H4 (cell line): ENCODE measurements around the gene PXN. TPM values are rescaled to one million over a fixed set of nuclear protein-coding genes. Genes with fewer than 3 reads are reported as not detected.

Source experiments
- DNase-seq: peaks from one replicate; pipeline ENCODE4 v3.0.0-alpha.2; 2015; ENCODE audit warnings: low spot score
- total RNA-seq: library from RNA; depleted of rRNA; stranded (reverse); fragments of >200 nt; shearing (Covaris generic); gene quantifications from 2 replicates; pipeline ENCODE4 v1.2.3, GENCODE V29; 2014; rRNA removed

PXN gene
- 18.7 and 31.3 TPM in 2 replicates for total RNA-seq

DNA sequence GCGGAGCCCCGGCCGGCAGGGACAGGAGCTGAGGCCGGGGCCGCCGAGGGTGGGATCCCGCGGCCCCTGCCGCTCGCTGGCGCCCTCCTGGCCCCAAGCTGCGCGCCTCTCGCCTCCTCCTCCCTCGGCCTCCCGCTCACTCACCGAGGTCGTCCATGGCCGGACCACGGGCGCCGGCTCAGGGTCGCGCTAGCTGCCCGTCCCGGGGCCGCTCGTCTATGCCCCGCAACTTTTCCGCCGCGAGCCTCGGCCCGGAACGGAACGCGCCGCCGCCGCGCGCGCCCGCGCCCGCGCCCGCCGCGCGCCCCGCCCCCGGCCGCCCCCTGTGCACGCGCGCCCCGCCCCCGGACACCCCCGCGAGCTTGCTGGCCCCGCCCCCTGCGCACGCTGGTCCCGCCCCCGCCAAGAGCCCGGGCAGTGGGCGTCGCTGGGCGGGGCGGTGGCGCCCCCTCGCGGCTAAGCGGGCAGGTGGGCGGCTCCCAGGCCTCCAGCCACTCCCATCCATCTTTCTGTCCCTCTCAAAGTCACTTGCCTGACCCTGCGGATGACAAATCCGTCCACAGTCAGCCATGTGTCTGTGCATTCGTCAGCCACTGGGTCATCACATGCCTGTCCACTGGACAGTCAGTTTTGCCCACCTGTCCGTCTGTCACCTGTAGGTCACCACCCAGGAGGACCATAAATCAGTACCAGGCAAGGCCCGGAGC is at the start of gene PXN:
Gene PXN (minus strand): TSS at position 258 of the 707 bp plus-strand sequence. CDS start 101 bp downstream, at position 157.
- no peak for DNase-seq

DNA sequence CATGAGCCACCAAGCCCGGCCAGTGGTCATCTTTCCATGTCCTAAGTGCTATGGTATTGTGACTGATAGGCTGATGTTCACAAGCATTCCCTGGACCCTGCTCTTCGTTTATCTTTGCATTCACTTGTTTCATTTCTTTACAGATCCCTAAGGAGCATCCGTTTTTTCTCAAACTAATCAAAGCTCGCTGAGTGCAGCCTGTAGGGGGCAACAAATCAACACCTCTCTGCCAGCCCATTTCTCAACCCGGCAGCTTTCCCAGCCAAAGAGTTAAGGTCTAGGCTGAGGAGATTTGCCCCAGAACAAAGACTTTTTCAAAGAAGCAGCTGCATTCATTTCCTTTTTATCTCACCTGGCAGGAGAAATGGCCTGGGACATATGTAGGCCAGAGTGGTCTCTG is 48.7 kb upstream of the PXN start:
- no peak for DNase-seq

DNA sequence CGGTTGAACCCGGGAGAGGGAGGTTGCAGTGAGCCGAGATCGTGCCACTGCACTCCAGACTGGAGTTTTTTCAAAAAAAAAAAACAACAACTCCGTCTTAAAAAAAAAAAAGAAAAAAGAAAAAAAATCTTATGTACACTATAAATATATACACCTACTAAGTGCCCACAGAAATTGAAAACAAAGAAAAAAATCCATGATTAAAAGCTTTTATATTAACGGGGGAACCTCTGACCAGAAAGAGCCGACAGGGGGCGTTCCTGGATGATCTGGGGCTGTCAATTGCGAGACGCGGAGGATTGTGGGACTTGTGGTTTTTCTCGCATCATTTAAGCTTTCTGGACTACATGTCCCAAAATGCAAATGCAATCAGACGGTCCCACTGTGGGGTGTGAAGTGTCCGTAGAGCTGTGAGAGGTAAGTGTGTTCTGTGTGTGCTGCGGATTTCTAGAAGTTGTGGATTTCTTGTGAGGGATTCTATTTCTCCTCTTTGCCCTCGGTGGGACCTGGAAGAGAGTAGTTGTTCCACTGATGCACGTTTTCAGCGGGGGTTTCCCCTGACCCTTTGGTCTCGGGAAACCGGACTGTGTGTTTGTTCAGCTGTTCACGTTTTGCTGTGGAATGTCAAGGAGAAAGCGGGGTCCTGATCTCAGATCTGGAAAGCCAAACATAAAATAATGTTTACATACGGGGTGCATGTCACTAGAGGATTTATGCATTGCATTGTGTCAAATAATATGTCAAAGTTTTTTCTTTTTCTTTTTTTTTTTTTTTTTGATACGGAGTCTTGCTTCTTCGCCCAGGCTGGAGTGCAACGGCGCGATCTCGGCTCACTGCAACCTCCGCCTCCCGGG is 36.7 kb upstream of the PXN start, which contains the start of gene SIRT4:
Gene SIRT4 (plus strand): TSS at position 360 of the 854 bp plus-strand sequence. CDS start 1,241 bp downstream, outside the sequence.
- peak; percentile 86 for DNase-seq

DNA sequence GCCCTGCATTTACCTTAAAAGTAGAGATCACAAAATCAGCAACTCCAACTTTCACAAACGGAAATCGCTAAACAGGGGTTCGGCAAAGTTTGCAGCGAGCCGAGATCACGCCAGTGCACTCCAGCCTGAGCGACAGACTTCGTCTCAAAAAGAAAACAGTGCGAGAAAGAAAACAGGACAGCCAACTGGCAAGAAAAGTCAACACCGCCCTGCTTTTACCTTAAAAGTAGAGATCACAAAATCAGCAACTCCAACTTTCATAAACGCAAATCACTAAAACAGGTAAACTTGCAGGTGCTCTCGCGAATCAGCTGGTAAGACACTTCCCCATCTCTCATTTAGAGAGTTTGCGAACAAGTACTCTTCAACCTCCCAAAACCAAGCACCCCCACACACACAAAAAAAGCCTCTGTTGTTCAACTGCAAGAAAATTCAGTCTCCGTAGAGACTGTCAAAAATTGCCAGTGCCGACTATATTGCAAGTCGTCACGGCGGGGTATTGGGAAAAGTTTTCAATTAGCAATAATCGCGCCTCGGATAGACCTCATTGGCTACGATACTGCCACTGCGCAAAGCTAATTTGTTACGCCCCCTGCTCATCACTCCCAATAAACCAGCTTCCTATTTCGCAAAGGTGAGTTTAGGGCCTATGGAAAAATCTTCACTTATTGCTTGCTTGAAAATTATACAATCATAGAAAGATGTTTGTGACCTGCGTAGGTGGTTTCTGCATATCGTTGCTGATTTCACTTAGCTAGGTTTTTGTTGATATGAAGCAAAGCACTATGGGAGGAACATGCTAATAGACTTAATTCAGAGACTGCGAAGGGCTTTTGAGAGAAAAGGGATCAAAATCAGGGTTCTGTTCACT is 27.4 kb upstream of the PXN start, which contains the start of gene RNU4-1:
Gene RNU4-1 (minus strand): TSS at position 577 of the 871 bp plus-strand sequence.
- DNase-seq, result peak; percentile 92

DNA sequence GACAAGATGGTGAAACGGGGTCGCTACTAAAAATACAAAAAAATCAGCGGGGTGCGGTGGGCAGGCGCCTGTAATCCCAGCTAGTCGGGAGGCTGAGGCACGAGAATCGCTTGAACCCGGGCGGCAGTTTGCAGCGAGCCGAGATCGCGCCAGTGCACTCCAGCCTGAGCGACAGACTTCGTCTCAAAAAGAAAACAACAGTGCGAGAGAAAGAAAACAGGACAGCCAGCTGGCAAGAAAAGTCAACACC is 26.8 kb upstream of the PXN start:
- no peak for DNase-seq

DNA sequence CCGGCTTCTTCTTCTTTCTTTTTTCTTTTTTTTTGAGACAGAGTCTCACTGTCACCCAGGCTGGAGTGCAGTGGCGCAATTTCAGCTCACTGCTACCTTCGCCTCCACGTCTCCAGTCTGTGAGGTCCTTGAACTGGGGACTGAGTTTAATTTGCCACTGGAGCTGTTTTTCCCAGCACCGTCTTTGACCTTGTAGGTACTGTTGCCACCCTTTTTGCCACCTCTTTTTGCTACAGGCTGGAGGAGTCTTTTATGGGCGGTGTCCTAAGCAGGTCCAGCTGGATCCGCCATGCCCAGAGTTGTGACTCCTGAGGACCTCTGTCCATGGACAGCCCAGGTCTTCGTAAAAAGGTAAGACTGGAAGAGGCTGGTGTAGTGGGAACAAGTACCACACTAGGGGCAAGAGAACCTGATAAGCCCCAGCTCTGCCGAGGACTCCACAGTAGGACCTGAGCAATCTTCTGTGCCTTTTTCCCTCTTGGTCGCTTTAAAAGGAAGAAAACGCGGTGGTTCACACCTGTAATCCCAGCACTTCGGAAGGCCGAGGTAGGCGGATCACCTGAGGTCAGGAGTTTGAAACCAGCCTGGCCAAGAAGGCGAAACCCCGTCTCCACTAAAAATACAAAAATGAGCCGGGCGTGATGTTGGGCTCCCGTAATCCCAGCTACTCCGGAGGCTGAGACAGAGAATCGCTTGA is 25.2 kb upstream of the PXN start:
- no peak for DNase-seq

DNA sequence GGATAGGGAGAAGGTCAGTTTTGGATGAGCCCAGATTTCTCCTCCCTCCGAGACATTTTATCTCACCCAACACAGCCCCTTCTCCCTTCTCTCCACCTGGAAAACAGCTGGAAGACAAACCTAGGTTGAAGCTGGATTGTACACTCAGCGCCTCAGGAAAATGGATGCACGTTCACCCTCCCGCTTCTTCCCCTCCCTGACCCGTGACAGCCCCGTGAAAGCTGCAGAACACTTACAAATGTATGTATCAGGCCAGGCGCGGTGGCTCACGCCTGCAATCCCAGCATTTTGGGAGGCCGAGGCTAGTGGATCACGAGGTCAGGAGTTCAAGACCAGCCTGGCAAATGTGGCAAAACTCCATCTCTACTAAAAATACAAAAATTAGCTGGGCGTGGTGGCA is 22.0 kb upstream of the PXN start:
- DNase-seq, result no peak

DNA sequence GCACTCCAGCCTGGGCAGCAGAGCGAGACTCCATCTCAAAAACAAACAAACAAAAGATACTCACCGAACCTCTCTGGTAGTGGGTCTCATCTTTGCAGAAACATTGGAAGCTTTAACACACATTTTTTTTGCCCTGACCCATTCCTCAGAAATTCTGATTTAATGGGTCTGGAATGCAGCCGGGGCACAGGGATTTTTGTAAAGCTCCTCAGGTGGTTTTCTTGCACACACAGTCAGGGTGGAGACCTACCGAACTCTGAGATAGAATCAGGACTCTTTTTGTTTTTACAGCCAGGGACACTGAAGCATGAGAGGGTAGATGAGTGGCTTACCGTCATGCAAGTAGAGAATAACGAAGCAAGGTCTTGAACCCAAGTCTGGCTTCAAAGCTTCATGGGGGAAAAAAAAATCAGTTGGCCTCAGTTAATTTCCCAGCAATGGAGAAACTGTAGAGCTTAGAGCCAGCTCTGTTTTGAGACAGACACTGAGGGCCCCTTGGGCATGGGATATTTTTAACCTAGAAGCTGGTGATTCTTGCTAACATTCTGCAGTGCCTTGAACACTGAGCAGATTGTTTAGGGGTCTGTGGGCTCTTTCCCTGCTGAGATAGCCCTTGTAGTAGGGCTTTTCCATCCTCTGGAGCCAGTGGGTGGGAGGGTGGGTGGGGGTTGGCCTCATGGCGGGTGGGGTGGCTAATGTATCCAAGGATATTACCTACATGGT is 21.4 kb upstream of the PXN start:
- no peak for DNase-seq

DNA sequence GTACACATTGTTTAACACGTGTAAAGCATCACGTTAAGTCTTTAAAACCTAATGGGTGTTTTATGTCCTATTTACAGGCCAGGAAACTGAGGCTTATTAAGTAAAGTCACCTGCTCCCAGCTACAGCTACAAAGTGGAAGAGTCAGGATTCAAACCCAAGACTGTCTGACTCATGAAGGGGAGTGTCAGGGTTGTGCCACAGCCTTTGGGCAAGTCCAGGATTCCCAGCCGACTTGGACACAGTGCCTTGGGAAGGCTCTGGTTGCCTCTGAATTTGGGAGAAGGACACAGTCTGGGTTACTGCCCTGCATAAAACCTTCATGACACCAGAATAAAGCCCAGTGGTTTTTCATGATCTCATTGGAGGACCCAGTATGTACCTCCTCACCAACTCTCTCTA is 18.9 kb upstream of the PXN start:
- DNase-seq, result no peak

DNA sequence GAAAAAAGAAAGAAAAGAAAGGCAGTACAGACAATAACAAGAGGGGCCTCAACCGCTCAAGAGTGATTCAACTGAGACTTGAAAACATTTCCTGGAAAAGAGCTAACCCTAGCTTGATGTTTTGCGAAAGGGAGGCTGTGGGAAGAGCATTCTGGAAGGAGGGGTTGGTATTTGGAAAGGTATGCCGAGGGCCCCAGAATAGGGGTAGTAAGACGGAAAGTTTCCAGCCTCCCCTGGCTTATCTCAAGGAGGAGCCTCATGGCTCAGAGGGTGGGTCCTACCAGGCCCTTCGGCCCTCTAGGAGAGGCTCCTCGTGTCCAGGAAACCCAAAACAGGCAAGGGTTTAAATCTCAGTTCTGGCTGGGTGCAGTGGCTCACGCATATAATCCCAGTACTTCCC is 17.8 kb upstream of the PXN start:
- no peak for DNase-seq

DNA sequence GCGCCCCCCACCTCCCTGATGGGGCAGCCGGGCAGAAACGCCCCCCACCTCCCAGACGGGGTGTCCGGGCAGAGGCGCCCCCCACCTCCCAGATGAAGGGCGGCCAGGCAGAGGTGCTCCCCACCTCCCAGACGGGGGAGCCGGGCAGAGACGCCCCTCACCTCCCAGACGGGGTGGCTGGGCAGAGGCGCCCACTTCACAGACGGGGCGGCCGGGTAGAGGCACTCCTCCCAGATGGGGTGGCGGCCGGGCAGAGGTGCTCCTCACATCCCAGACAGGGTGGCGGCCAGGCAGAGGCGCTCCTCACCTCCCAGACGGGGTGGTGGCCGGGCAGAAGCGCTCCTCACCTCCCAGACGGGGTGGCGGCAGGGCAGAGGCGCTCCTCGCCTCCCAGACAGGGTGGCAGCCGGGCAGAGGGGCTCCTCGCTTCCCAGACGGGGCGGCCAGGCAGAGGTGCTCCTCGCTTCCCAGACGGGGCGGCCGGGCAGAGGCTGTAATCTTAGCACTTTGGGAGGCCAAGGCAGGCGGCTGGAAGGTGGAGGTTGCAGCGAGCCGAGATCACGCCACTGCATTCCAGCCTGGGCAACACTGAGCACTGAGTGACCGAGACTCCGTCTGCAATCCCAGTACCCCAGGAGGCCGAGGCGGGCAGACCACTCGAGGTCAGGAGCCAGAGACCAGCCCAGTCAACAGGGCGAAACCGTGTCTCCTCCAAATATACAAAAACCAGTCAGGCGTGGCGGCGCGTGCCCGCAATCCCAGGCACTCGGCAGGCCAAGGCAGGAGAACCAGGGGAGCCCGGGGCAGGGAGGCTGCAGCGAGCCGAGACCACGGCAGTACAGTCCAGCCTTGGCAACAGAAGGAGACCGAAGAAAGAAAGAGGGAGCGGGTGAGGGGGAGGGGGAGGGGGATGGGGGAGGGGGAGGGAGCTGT is 12.9 kb upstream of the PXN start:
- no peak for DNase-seq

DNA sequence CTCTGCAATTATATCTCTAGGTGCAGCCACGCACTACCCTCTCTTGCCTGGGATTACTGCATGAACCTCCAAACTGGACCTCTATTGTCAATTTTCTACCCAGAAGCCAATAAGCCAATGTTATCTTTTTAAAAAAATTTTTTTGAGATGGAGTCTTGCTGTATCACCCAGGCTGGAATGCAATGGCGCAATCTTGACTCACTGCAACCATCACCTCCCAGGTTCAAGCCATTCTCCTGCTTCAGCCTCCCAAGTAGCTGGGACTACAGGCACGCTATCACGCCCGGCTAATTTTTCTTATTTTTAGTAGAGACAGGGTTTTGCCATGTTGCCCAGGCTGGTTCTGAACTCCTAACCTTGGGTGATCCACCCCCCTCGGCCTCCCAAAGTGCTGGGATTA is 11.2 kb upstream of the PXN start:
- no peak for DNase-seq

DNA sequence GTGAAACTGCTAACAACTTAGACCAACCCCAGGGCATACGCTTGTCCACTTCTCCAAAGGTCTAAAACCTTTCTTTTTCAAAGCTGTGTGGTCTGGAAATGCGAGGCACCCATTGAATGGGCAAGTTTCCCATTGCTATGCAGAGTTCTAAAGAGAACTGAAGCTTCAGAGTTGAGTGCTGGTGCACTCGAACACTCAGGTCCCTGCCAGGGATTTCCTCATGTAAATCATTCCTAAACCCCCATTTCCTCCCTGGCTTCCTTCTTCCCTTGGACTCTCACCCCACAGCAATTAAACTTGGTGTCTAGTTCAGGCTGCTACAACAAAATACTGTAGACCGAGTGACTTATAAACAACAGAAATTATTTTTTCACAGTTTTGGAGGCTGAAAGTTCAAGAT is 2.2 kb upstream of the PXN start:
- DNase-seq, result no peak

DNA sequence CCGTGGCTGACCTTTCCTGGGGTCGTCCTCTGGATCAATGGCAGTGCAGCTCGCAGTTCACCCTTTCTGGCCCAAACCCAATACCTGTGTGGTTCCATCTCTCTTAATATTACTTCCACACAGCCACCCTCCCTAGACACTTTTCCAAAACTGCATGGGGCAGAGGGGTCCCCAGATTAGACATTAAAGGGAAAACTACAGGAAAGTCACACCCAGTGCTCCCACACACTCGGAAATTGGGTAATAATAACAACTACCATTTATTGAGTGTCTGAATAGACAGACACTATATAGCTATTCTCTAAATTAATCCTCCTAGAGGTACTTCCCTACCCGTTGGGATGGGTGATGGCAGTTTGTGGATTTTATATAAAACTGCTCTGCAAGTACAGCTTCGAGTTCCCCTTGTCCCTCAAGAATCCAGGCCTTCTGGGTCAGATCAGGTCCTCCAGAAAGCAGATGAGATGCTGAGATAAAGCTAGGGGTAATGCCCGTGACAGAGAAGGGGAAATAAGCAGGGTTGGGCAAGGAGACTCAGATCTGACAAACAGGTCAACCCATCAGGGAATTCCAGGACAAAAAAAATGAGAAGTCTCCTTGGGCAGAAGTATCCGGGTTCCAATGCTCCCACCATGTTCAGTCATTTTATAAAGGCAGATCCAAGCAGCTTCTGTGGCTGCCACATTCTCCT is 795 bp upstream of the PXN start:
- no peak for DNase-seq

DNA sequence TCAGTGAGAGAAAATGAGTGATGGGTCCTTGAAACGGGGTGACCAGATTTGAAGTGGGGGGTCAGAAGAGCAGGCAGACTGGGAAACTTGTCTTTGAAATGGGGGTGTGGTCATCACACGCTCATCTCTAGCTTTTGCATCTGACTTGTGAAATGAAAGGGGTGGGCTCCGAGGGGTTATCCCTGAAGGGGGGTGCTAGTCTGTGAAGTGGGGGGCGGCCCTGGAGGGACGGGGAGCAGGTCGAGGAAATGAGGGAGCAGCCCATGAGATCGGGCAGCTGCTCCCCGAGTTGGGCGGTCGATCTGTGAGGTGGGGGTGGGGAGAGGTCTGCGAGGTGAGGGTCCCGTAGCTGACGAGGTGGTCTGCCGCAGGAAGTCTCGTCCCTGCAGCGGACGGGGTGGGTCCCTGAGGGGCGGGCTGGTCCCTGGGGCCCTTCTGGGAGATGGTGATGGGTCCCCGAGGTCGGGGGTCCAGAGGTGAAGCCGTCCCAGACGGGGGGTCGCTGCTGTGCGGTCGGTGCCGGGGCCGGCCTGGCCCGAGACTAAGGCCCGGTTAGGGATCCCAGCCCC is 542 bp downstream of the PXN start:
- DNase-seq, result no peak

DNA sequence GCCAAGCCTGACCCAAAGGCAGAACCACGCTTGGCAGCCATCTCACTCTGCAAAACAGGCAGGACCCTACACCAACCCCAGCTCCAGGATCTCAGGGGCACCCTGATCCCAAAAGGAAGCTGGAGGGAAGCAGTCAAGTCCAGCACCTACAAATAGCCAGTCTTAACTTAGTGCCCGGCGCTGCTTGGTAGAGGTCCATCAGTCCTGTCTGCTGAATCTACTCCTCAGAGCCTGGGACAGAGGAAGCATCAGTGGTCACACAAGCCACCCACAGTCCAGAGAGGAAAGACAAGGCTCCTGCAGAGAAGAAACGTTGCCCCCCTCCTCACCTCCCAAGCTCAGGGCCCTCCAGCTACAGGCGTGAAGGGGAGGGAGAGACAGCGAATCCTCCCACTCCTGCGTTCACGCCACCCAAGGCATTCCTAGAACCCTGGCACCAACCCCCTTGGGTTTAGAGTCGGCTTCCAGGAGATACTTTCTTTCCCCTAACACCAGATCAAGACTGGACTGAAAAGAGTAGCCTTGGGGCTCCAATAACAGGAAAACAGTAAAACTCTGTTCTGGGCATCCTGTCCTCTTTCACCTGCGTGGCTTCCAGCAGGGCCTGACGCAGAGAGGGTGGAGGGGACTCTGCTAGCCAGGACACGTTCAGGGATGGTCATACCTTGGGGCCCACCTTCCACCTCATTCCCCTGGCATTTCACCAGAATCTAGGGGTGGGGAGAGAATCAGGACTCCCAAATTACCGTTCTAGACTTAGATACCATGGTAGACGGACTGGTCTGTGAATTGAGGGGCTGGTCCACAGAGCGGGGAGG is 1.2 kb downstream of the PXN start:
- no peak for DNase-seq

DNA sequence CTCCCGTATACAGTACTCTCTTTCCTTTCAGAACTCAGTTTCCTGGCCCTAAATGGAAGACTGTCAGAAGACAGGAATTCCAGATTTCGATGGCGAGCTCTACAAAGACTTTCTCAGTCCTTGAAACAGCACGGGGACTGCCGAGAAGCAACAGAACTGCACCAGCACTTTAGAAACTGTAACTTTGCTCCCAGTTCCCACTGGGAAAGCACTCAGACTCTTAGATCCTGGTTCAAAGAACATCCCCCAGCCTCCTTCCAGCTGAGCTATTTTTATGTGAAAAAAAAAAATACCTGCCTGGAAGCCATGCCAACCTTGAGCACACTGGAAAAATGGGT is 1.8 kb downstream of the PXN start:
- DNase-seq, result no peak
